GM04504 (cell line): ENCODE results near the gene RAB41.
"Not testable (repeated sequence)": the region's sequence is repeated elsewhere in the genome, so short reads cannot be mapped to it uniquely, and the experiment has no call there.

Experiments
- DNase-seq: peaks from one replicate; pipeline ENCODE4 v3.0.0-alpha.2; 2012; ENCODE audit warnings: low read depth

Gene RAB41

DNA sequence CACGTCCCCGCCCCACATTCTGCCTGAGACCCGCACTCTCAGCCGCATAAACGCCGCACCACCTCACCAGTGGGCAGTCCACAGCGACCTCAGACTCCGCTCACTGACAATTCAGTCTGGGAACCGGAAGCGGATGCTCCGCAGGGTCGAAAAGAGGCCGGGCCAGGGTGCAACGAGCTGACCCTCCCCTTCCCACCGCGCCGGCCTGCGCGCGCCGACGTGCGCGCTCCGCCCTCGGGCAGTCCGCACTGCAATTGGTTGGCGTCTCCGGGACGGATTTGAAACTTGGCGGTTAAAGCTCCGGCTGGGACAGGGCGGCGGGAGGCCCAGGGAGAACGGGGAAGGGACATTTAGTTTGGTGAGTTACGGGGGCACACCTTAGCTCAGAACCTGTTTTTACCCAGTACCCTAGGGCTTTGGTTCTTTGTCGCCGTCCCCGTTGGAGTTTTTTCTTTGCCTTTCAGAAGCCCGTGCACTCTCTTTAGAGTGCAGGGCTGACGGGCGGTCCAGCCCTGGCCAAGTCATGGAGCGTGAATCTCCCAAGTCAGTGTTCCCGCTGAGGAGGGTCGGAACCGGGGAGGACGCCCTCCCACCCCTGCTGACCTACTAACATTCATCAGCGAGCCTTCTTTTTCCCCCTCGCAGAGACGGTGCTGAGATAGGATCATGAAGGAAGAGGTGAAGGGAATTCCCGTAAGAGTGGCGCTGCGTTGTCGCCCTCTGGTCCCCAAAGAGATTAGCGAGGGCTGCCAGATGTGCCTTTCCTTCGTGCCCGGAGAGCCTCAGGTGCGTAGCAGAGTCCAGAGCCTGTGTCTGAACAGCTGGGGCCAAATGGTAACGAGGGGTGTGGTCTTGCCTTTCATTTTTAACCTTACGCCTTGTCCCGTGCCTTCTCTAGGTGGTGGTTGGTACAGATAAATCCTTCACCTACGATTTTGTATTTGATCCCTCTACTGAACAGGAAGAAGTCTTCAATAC lies 8.1 kb downstream of the RAB41 start, which contains the start of the genes KIF4A and PDZD11:
TSS of gene KIF4A (plus strand) at position 312 of the 978 bp plus-strand sequence. CDS start at position 667, 355 bp downstream.
TSS of gene PDZD11 (minus strand) at position 135 of the 978 bp plus-strand sequence. CDS start 586 bp downstream, outside the sequence.
- peak; percentile 64 for DNase-seq

DNA sequence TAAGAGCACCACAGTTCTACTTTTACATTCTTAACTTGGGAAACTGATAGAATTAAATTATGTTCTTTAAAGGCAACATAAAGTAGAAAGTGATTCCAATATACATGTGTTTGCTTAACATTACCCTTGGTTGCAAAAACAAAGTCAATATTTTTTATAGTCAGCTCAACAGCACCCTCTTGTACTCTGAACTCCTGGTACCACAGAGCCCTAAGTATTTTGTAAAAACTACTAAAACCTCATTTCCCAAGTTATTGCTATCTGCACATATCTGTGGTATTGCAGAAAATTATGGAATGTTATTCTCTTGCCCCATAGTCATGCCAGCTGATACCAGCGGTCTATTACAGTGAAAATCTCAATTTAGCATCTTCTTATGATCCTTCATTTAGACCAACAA lies 10.8 kb downstream of the RAB41 start:
- DNase-seq, result no peak

DNA sequence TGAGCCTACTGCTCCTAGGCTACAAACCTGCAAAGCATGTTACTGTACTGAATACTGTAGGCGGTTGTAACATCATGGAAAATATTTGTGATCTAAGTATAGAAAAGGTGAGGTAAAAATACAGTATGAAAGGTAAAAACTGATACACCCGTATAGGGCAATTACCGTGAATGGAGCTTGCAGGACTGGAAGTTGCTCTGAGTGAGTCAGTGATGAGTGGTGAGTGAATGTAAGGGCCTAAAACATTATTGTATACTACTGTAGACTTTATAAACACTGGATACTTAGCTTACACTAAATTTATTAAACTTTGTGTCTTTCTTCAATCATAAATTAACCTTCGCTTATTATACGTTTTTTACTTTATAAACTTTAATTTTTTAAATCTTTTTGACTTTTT lies 11.6 kb downstream of the RAB41 start:
- DNase-seq, result no peak

DNA sequence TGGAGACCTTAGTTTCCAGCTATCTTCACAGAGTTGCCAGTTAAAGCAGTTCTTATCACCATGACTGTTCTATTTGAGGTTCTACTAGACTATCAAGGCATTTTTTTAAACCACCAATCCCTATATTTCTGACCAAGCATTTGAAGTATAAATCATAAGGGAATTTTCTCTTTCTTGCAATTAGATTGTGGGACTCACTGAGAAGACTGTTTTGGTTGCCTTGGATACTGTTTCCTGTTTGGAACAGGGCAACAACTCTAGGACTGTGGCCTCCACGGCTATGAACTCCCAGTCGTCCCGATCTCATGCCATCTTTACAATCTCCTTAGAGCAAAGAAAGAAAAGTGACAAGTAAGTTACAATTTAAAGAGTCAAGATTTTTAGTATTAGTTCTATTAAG lies 19.7 kb downstream of the RAB41 start:
- no peak for DNase-seq

DNA sequence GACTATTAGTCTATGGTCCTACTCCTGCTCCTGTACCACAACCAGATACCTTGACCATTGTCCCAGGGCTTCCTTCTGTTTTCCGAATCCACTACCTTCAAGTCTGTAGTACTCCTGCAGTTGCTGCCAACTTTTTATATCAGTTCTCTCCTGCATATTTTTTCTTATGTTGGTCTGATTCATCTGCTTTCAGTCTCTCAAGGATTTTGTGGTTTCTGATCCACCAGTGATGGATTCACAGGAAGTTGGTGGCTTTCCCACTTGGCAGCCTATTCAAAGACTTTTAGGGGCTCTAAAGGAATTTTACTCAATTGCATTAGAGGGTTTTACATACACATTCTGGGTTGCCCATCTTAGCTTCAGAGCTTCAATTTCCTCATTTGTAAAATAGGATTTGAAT lies 31.5 kb downstream of the RAB41 start:
- DNase-seq, result no peak

DNA sequence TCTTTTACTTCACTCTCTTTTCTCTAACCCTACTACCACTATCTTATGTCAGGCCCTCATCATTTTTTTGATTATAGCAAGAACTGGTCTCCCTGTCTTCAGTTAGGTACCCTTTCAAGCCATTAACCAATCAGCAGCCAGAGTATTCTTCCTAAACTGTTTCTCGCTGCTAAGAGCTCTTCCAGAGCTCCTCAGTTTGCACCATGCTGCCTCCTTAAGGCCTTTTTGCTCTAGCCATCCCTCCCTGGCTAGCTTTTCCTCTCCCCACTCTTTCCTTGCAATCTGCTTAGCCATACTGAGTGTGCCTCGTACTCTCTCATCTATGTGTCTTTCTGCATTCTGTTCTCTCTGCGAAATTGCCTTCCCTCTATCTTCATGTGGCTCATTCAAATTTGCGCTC lies 40.8 kb downstream of the RAB41 start:
- no peak for DNase-seq

DNA sequence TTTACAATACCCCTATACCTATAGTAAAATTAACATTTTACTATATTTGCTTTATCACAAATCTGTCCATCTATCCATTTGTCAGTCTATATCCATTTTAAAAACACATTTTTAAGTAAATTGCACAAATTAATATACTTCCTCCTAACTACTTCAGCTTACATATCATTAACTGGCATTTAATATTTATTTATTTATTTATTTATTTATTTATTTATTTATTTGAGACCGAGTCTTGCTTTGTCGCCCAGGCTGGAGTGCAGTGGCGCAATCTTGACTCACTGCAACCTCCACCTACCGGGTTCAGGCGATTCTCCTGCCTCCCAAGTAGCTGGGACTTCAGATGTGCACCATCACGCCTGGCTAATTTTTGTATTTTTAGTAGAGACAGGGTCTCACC lies 41.7 kb downstream of the RAB41 start:
- not testable (repeated sequence) for DNase-seq

DNA sequence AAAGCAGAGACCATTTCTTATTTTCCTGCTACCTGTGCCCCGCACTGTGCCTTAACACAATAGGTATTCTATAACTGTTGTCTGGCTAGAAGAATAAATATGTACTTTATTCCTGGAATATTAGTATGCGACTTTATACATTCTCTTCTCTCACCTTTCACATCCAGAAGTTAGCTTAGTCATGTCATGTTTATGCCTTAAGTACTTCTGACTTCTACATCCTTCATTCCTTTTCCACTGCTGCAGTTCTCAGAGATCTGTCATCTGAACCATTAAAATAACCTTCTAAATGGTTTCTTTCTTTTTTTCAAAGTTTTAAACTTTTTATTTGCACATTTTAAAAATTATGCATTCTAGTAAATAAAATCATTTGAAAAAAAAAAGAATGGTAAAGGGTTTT lies 42.4 kb downstream of the RAB41 start:
- DNase-seq, result no peak

DNA sequence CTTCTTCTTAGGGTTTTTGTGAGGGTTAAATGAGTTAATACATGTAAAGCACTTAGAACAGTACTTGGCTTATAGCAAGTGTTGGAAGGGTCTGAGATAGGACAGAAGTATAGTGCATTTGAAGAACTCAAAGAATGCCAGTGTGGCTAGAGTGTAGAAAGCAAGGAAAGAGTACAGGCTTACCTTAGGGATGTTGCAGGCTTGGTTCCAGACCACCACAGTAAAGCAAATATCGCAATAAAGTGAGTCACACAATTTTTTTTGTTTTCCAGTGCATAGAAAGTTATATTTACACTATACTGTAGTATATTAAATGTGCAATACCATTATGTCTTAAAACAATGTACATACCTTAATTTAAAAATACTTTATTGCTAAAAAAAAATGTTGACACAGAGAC lies 49.2 kb downstream of the RAB41 start:
- DNase-seq, result no peak

DNA sequence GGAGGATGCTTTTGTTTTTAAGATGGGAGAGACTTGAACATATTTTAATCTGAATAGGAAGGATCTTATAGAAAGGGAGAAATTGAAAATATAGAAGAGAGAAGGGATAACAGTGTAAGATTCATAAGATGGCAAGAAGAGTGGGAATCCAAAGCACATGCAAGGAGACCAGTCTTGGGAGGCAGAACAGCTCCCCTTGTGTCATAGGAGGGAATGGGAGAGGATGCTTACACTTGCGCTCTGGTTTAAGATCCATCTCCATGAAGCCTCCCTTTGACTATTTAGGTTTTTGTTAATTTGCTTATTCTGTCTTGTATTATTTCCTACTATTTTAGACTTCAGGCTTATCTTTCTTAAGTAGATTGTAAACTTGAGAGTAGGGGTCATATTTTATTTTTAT lies 50.6 kb downstream of the RAB41 start:
- DNase-seq, result no peak
